ENCODE results near the gene ECE1.
"Not testable (repeated sequence)": the region's sequence is repeated elsewhere in the genome, so short reads cannot be mapped to it uniquely, and the experiment has no call there.

ECE1 gene

GRCh38 chr1:21239221-21239620 lies 51.0 kb downstream of the ECE1 start:
- peak overlapping the region; percentile 14 for H3K4me2 ChIP-seq (ENCODE audit: low read length)
- peaks cover 27% of the 10 kb centered on the region for H3K4me1 ChIP-seq (ENCODE audit: control insufficient read depth, insufficient read depth, low read length)
- H3K9ac ChIP-seq (ENCODE audit: low read depth, low read length) = no peak overlapping the region
- H3K9me3 ChIP-seq (replicated peaks; ENCODE audit: low read length) = no peaks in the 10 kb centered on the region
- H3K27me3 ChIP-seq (ENCODE audit: control insufficient read depth, insufficient read depth, low read length) = no peaks in the 10 kb centered on the region
- peaks cover 48% of the 10 kb centered on the region for H3K36me3 ChIP-seq (ENCODE audit: insufficient read depth, low read length)
- H3K4me3 ChIP-seq (ENCODE audit: low read length) = no peak overlapping the region

- H3K27me3 ChIP-seq (ENCODE audit: control insufficient read depth, insufficient read depth, low read length) = no peaks in the 10 kb centered on the region
- peaks cover 27% of the 10 kb centered on the region for H3K4me1 ChIP-seq (ENCODE audit: control insufficient read depth, insufficient read depth, low read length)
- H3K4me3 ChIP-seq (ENCODE audit: low read length) = no peak overlapping the region
- no peaks in the 10 kb centered on the region for H3K9me3 ChIP-seq (replicated peaks; ENCODE audit: low read length)
- H3K4me2 ChIP-seq (ENCODE audit: low read length) = no peak overlapping the region
- peak overlapping the region; percentile 4 for H3K9ac ChIP-seq (ENCODE audit: low read depth, low read length)
- H3K36me3 ChIP-seq (ENCODE audit: insufficient read depth, low read length) = peaks cover 42% of the 10 kb centered on the region
Observed at GRCh38 chr1:21238141-21238800, 52.0 kb downstream of the ECE1 start.

DNA sequence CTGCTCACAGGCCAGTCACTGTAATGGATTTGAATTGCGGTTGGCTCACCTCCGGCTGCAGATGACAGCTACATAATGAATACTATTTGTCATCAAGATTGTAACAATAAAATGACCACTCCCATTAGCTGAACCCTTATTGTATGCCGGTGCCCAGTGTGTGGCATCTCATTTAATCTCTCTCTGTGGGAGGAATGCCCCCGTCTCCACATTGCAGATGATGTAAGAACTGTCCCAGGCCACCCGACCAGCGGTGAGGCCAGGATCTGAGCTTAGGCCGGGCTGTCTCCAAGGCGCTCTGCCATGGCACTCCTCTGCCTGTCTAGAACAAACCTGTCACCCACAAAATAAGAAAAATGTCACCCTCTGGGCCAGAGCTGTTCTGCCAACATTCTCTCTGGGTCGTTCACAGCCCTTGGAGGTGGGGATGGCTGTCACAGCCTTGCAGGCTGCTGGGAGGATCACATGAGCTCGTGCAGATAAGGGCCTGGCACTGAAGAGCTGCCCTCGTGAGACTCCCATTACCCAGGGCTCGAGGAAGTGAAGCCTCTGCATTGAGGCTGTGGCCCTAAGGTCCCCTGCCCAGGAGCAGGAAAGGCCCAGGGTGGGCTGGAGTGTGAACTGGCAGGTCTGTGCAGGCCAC lies 52.7 kb downstream of the ECE1 start:
- H3K4me2 ChIP-seq (ENCODE audit: low read length) = no peak overlapping the region
- H3K36me3 ChIP-seq (ENCODE audit: insufficient read depth, low read length) = peaks cover 44% of the 10 kb centered on the region
- H3K9me3 ChIP-seq (replicated peaks; ENCODE audit: low read length) = no peaks in the 10 kb centered on the region

GRCh38 chr1:21236178-21236577 lies 54.1 kb downstream of the ECE1 start:
- H3K36me3 ChIP-seq (ENCODE audit: insufficient read depth, low read length) = peaks cover 36% of the 10 kb centered on the region
- no peaks in the 10 kb centered on the region for H3K27me3 ChIP-seq (ENCODE audit: control insufficient read depth, insufficient read depth, low read length)
- H3K9me3 ChIP-seq (replicated peaks; ENCODE audit: low read length) = no peaks in the 10 kb centered on the region
- H3K4me1 ChIP-seq (ENCODE audit: control insufficient read depth, insufficient read depth, low read length) = peaks cover 27% of the 10 kb centered on the region
- no peak overlapping the region for H3K9ac ChIP-seq (ENCODE audit: low read depth, low read length)
- no peak overlapping the region for H3K4me3 ChIP-seq (ENCODE audit: low read length)
- H3K4me2 ChIP-seq (ENCODE audit: low read length) = no peak overlapping the region

More for the DNA sequence above, 52.7 kb downstream of the ECE1 start:
- Histone ChIP-seq H3K27me3 (ENCODE audit: control insufficient read depth, insufficient read depth, low read length) (no peaks in the 10 kb centered on the region), H3K9ac (ENCODE audit: low read depth, low read length) (peak overlapping the region; percentile 4), H3K4me1 (ENCODE audit: control insufficient read depth, insufficient read depth, low read length) (peaks cover 27% of the 10 kb centered on the region), H3K4me3 (ENCODE audit: low read length) (no peak overlapping the region)

- Histone ChIP-seq H3K4me2 (ENCODE audit: low read length) (no peak overlapping the region), H3K9ac (ENCODE audit: low read depth, low read length) (peak overlapping the region; percentile 35), H3K4me1 (ENCODE audit: control insufficient read depth, insufficient read depth, low read length) (peaks cover 30% of the 10 kb centered on the region), H3K9me3 (replicated peaks; ENCODE audit: low read length) (no peaks in the 10 kb centered on the region), H3K27me3 (ENCODE audit: control insufficient read depth, insufficient read depth, low read length) (no peaks in the 10 kb centered on the region), H3K4me3 (ENCODE audit: low read length) (no peak overlapping the region), H3K36me3 (ENCODE audit: insufficient read depth, low read length) (peaks cover 36% of the 10 kb centered on the region)
Observed at GRCh38 chr1:21234779-21235178, 55.5 kb downstream of the ECE1 start.

DNA sequence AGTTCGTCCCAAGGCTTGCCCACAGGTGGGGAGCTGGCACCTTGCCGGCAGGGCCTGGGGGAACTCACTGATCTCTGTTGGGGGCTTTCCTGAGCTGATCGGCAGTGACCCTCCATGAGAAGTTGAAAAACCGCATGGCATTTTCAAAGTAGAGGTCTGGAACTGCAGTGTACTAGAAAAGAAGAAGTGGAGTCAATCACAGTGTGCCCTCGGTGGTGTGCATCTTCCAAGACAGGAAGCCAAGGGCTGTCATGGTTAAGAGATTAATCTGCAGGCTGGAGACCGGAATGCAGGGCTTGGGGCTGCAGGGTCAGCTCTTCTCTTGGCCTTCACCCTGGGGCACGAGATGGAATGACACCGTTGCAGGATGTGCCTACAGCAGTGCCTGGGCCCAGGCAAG lies 56.8 kb downstream of the ECE1 start:
- Histone ChIP-seq H3K4me2 (ENCODE audit: low read length) (no peak overlapping the region), H3K4me3 (ENCODE audit: low read length) (no peak overlapping the region), H3K36me3 (ENCODE audit: insufficient read depth, low read length) (peaks cover 36% of the 10 kb centered on the region), H3K27me3 (ENCODE audit: control insufficient read depth, insufficient read depth, low read length) (no peaks in the 10 kb centered on the region), H3K9me3 (replicated peaks; ENCODE audit: low read length) (no peaks in the 10 kb centered on the region), H3K9ac (ENCODE audit: low read depth, low read length) (no peak overlapping the region), H3K4me1 (ENCODE audit: control insufficient read depth, insufficient read depth, low read length) (peaks cover 22% of the 10 kb centered on the region)

GRCh38 chr1:21232044-21232443 lies 58.2 kb downstream of the ECE1 start:
- H3K36me3 ChIP-seq (ENCODE audit: insufficient read depth, low read length) = peaks cover 36% of the 10 kb centered on the region
- peaks cover 15% of the 10 kb centered on the region for H3K4me1 ChIP-seq (ENCODE audit: control insufficient read depth, insufficient read depth, low read length)

DNA sequence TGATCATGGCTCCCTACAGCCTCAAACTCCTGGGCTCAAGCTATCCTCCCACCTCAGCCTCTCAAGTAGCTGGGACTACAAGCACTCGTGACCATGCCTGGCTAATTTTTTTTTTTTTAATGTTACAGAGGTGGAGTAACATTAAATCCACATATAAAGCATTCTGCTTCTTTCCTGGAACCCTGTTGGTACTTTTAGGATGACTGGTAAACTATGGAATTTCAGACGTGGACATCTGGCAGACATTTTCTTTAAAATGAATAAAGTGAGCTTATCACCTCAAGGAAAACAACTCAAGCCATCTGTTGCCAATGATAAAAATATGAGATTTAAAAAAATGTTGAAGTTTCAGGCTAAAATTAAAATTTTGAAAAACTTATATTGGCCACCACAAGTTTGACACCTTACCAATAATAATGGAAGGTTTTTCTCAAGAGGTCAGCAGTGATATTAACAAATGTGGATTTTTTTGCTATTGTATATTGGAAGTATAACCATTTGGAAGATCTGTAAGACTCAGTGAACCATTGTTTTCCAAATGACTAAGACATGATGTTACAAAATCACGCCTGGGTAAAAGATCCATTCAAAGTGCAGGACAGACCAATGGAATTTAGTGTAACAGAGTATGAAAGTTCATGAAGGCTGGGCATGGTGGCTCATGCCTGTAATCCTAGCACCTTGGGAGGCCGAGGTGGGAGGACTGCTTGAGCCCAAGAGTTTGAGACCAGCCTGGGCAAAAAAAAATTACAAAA lies 60.8 kb downstream of the ECE1 start:
- no peak overlapping the region for H3K4me3 ChIP-seq (ENCODE audit: low read length)
- no peak overlapping the region for H3K4me2 ChIP-seq (ENCODE audit: low read length)
- peaks cover 8% of the 10 kb centered on the region for H3K4me1 ChIP-seq (ENCODE audit: control insufficient read depth, insufficient read depth, low read length)
- H3K27me3 ChIP-seq (ENCODE audit: control insufficient read depth, insufficient read depth, low read length) = no peaks in the 10 kb centered on the region
- no peak overlapping the region for H3K9ac ChIP-seq (ENCODE audit: low read depth, low read length)
- H3K36me3 ChIP-seq (ENCODE audit: insufficient read depth, low read length) = peaks cover 29% of the 10 kb centered on the region
- H3K9me3 ChIP-seq (replicated peaks; ENCODE audit: low read length) = no peaks in the 10 kb centered on the region

More at GRCh38 chr1:21232044-21232443, 58.2 kb downstream of the ECE1 start:
- Histone ChIP-seq H3K27me3 (ENCODE audit: control insufficient read depth, insufficient read depth, low read length) (no peaks in the 10 kb centered on the region), H3K9me3 (replicated peaks; ENCODE audit: low read length) (no peaks in the 10 kb centered on the region), H3K4me3 (ENCODE audit: low read length) (no peak overlapping the region), H3K9ac (ENCODE audit: low read depth, low read length) (no peak overlapping the region), H3K4me2 (ENCODE audit: low read length) (no peak overlapping the region)

DNA sequence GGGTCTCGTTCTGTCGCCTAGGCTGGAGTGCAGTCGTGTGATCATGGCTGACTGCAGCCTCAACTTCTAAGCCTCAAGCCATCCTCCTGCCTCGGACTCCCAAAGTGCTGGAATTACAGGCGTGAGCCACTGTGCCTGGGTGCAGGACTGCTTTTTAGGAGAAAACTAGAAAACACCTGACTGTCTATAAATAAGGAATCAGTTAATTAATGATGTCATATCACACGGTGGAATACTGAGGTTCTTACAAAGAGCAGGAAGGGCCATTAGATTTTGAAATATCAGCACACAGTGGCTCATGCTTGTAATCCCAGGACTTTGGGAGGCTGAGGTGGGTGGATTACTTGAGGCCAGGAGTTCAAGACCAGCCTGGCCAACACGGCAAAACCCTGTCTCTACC lies 62.0 kb downstream of the ECE1 start:
- H3K27me3 ChIP-seq (ENCODE audit: control insufficient read depth, insufficient read depth, low read length); H3K9me3 ChIP-seq (replicated peaks; ENCODE audit: low read length); H3K4me2 ChIP-seq (ENCODE audit: low read length); H3K9ac ChIP-seq (ENCODE audit: low read depth, low read length); H3K4me3 ChIP-seq (ENCODE audit: low read length); H3K4me1 ChIP-seq (ENCODE audit: control insufficient read depth, insufficient read depth, low read length): not testable (repeated sequence)
- H3K36me3 ChIP-seq (ENCODE audit: insufficient read depth, low read length) = peaks cover 30% of the 10 kb centered on the region

- H3K9me3 ChIP-seq (replicated peaks; ENCODE audit: low read length) = no peaks in the 10 kb centered on the region
- H3K36me3 ChIP-seq (ENCODE audit: insufficient read depth, low read length) = peaks cover 40% of the 10 kb centered on the region
- H3K4me2 ChIP-seq (ENCODE audit: low read length) = no peak overlapping the region
- peaks cover 8% of the 10 kb centered on the region for H3K4me1 ChIP-seq (ENCODE audit: control insufficient read depth, insufficient read depth, low read length)
- no peaks in the 10 kb centered on the region for H3K27me3 ChIP-seq (ENCODE audit: control insufficient read depth, insufficient read depth, low read length)
- no peak overlapping the region for H3K9ac ChIP-seq (ENCODE audit: low read depth, low read length)
- no peak overlapping the region for H3K4me3 ChIP-seq (ENCODE audit: low read length)
Observed at GRCh38 chr1:21225065-21225464, 65.2 kb downstream of the ECE1 start.

DNA sequence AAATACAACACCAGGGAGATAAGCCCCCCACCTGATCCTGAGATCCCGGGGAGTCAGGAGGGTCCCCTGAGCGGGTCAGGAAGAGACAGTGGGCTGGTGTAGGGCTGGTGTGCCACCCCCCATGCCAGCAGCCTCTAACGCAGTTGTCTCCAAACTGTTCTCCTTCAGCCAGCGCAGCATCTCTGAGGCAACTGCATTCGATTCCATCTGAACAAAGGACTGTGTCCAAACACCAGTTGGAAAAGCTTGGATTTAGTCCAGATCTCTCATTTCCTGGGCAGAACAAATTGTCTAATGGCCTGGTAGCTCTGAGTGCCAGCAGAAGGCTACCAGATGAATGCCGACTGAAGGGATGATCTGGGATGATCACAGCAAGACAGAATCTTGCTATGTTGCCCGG lies 69.4 kb downstream of the ECE1 start:
- no peak overlapping the region for H3K9ac ChIP-seq (ENCODE audit: low read depth, low read length)
- H3K4me2 ChIP-seq (ENCODE audit: low read length) = no peak overlapping the region
- no peaks in the 10 kb centered on the region for H3K9me3 ChIP-seq (replicated peaks; ENCODE audit: low read length)
- H3K4me1 ChIP-seq (ENCODE audit: control insufficient read depth, insufficient read depth, low read length) = no peaks in the 10 kb centered on the region
- H3K27me3 ChIP-seq (ENCODE audit: control insufficient read depth, insufficient read depth, low read length) = no peaks in the 10 kb centered on the region
- no peak overlapping the region for H3K4me3 ChIP-seq (ENCODE audit: low read length)
- H3K36me3 ChIP-seq (ENCODE audit: insufficient read depth, low read length) = peaks cover 45% of the 10 kb centered on the region
